Activated CD4-positive, alpha-beta T cell treated with anti-CD3 and anti-CD28 coated beads for 36 hours (primary cell): ENCODE data around the gene DVL1. TPM values are rescaled to one million over a fixed set of nuclear protein-coding genes. Genes with fewer than 3 reads are reported as not detected.

Experiments used
- ATAC-seq: fragments of 200-7000 bp; cut with Tn5 transposase; one replicate; pipeline ENCODE4 v1.10.0; 2021; ENCODE audit warnings: mild to moderate bottlenecking, moderate library complexity
- CTCF ChIA-PET: fragments of 350-600 bp; sonication (Branson Sonifier 250); formaldehyde crosslinking; loops from one replicate; lab custom pipeline; 2021; ENCODE audit warnings: antibody characterized with exemption; lab: Charles Lee
- POLR2A ChIA-PET: fragments of 350-600 bp; sonication (Branson Sonifier 250); formaldehyde crosslinking; loops from one replicate; lab custom pipeline; 2021; ENCODE audit warnings: antibody characterized with exemption, inconsistent platforms; lab: Charles Lee
- DNase-seq: peaks from one replicate; pipeline ENCODE4 v3.0.0-alpha.2; 2020
- H3K27ac Mint-ChIP-seq: one replicate; pipeline ENCODE4 v1.8.0; 2021; ENCODE audit warnings: mixed read lengths
- H3K27me3 Mint-ChIP-seq: one replicate; pipeline ENCODE4 v1.8.0; 2021; ENCODE audit warnings: mixed read lengths
- H3K36me3 Mint-ChIP-seq: one replicate; pipeline ENCODE4 v1.8.0; 2021; ENCODE audit warnings: low read depth, mixed read lengths
- H3K4me1 Mint-ChIP-seq: one replicate; pipeline ENCODE4 v1.8.0; 2021; ENCODE audit warnings: mixed read lengths
- H3K4me3 Mint-ChIP-seq: one replicate; pipeline ENCODE4 v1.8.0; 2021; ENCODE audit warnings: mild to moderate bottlenecking, moderate library complexity, mixed read lengths
- H3K9me3 Mint-ChIP-seq: one replicate; pipeline ENCODE4 v1.8.0; 2021; ENCODE audit warnings: low read depth, mixed read lengths
- intact Hi-C, 2 experiments: fragments of 100-400 bp; cut with DNase I in 1 of 2; cut with micrococcal nuclease in 1 of 2; formaldehyde crosslinking; loops; one replicate each; pipeline versions ENCODE4 v1.14.2 to v1.15.1; 2022 to 2024; cut with DNase I, micrococcal nuclease
- total RNA-seq, 2 experiments: library from RNA; stranded (reverse); gene quantifications; one replicate each; pipeline ENCODE4 v1.2.3, GENCODE V29; 2021

Gene DVL1
- total RNA-seq, 2 experiments from 2014 or later, result 35.3 to 35.5 TPM

GRCh38 chr1:1306661-1307260 lies 42.5 kb downstream of the DVL1 start:
- no peaks in the 10 kb centered on the region for H3K36me3 Mint-ChIP-seq
- no peak for ATAC-seq
- CTCF ChIA-PET, result interaction anchor here (0.5 kb wide), 1 partner anchor 244 kb away, joined by 4 read pairs; no protein-coding TSS in a partner anchor
- DNase-seq, result no peak
- H3K27ac Mint-ChIP-seq, result peak overlapping the region; percentile 63
- peaks cover 23% of the 10 kb centered on the region for H3K4me1 Mint-ChIP-seq
- intact Hi-C loops, result loop anchor here (5.0 to 10.0 kb wide), 3 partner anchors 34 to 1271 kb away; partner anchors contain the start of gene UBE2J2 (in 1 of the 2)
- POLR2A ChIA-PET, result no interaction called here
- peak overlapping the region; percentile 80 for H3K4me3 Mint-ChIP-seq
- H3K9me3 Mint-ChIP-seq, result no peaks in the 10 kb centered on the region
- no peaks in the 10 kb centered on the region for H3K27me3 Mint-ChIP-seq

GRCh38 chr1:1306070-1306660 lies 43.1 kb downstream of the DVL1 start:
- Mint-ChIP-seq H3K4me1 (peaks cover 23% of the 10 kb centered on the region), H3K27me3 (no peaks in the 10 kb centered on the region), H3K4me3 (peak overlapping the region; percentile 80), H3K36me3 (no peaks in the 10 kb centered on the region), H3K9me3 (no peaks in the 10 kb centered on the region), H3K27ac (peak overlapping the region; percentile 65)
- ChIA-PET POLR2A (no interaction called here), CTCF (interaction anchor here (1.1 kb wide), 1 partner anchor 304 kb away, joined by 3 read pairs; no protein-coding TSS in a partner anchor)
- DNase-seq (peak; percentile 48), ATAC-seq (no peak)
- intact Hi-C loops, result loop anchor here (5.0 to 10.0 kb wide), 3 partner anchors 34 to 1271 kb away; partner anchors contain the start of gene UBE2J2 (in 1 of the 2)

DNA sequence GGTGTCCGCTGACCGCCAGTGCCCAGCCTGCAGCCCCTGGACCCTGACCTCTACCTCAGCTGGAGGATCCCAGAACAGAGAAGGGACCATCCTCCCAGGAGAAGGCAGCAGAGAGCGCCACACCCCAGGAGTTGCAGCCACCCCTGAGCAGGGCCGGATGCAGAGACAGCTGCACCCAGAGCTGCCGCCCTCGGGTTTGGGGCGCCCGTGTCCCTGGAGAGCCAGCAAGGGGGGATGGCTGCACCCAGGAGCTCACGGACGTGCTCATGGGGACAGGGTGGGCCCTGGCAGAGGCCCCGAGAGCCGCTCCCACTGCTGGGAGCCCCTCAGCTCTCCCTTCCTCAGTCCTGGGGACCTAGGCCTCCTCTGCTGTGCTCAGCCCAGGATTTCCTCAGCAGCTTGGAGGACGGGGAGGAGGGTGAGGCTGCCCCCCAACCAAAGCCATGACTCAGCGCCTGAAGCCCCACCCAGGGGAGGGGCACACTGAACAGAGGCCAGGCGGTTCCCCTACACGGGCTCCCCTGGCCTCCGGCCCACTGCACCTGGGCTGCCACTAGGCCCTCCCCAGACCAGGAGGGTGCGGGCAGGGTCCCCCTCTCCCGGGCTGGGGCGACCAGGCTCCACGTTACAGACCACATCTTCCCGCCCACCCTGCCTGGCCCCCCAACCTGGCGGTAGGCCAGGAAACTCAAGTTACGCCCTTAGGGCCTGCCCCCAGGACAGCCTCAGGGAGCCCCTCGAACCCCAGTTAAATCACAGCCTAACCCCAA lies 43.7 kb downstream of the DVL1 start:
- H3K4me1 Mint-ChIP-seq, result peaks cover 23% of the 10 kb centered on the region
- CTCF ChIA-PET, result interaction anchor here (0.7 to 1.1 kb wide), 3 partner anchors 29 to 304 kb away, joined by 3 to 4 read pairs (median 3); no protein-coding TSS in a partner anchor
- peak overlapping the region; percentile 80 for H3K4me3 Mint-ChIP-seq
- peak; percentile 78 for DNase-seq
- H3K9me3 Mint-ChIP-seq, result no peaks in the 10 kb centered on the region
- POLR2A ChIA-PET, result interaction anchor here (1.0 kb wide), 1 partner anchor 70 kb away, joined by 4 read pairs; the partner anchor contains the start of gene AURKAIP1
- no peaks in the 10 kb centered on the region for H3K27me3 Mint-ChIP-seq
- ATAC-seq, result peak; percentile 40
- intact Hi-C loops, result loop anchor here (5.0 to 10.0 kb wide), 3 partner anchors 33 to 1272 kb away; partner anchors contain the start of gene UBE2J2 (in 1 of the 2)
- peak overlapping the region; percentile 65 for H3K27ac Mint-ChIP-seq
- H3K36me3 Mint-ChIP-seq, result no peaks in the 10 kb centered on the region

GRCh38 chr1:1304331-1305299 lies 44.6 kb downstream of the DVL1 start:
- Mint-ChIP-seq H3K27ac (no peak overlapping the region), H3K27me3 (no peaks in the 10 kb centered on the region), H3K9me3 (no peaks in the 10 kb centered on the region), H3K4me1 (peaks cover 21% of the 10 kb centered on the region), H3K4me3 (no peak overlapping the region), H3K36me3 (no peaks in the 10 kb centered on the region)
- no peak for DNase-seq
- ATAC-seq, result no peak
- POLR2A ChIA-PET, result interaction anchor here (1.0 kb wide), 1 partner anchor 70 kb away, joined by 4 read pairs; the partner anchor contains the start of gene AURKAIP1
- intact Hi-C loops, result loop anchor here (5.0 to 10.0 kb wide), 3 partner anchors 32 to 1273 kb away; partner anchors contain the start of gene UBE2J2 (in 1 of the 2)
- CTCF ChIA-PET, result interaction anchor here (0.7 to 1.1 kb wide), 3 partner anchors 28 to 303 kb away, joined by 3 to 4 read pairs (median 3); no protein-coding TSS in a partner anchor

DNA sequence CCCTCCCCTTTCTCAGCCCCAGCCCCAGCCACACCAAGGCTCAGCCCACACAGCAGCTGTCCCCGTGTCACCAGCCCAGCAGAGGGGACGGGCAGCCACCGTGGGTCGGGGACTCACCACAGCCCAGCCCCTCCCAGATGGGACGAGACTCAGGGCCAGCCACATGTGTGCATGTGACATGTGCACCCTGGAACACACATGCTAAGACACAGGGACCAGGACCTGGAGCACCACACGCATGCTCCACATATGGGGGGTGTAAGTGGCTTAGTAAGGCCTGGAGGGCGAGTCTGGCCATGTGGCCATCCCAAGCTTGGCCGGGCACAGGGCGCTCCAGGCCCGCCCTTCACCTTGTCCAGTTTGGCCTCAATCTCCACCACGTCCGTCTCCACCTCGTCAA lies 45.5 kb downstream of the DVL1 start:
- Mint-ChIP-seq H3K27ac (no peak overlapping the region), H3K36me3 (no peaks in the 10 kb centered on the region), H3K9me3 (no peaks in the 10 kb centered on the region), H3K4me1 (peaks cover 21% of the 10 kb centered on the region), H3K4me3 (no peak overlapping the region), H3K27me3 (no peaks in the 10 kb centered on the region)
- ATAC-seq (no peak), DNase-seq (no peak)
- CTCF ChIA-PET, result no interaction called here
- intact Hi-C loops, result loop anchor here in 1 of 2 experiments (10.0 kb wide), 1 partner anchor 269 kb away; no protein-coding TSS in a partner anchor
- POLR2A ChIA-PET, result no interaction called here

- ChIA-PET POLR2A (no interaction called here), CTCF (no interaction called here)
- no peaks in the 10 kb centered on the region for H3K36me3 Mint-ChIP-seq
- H3K9me3 Mint-ChIP-seq, result no peaks in the 10 kb centered on the region
- no peak overlapping the region for H3K27ac Mint-ChIP-seq
- H3K4me3 Mint-ChIP-seq, result no peak overlapping the region
- intact Hi-C loops, result loop anchor here in 1 of 2 experiments (10.0 kb wide), 1 partner anchor 268 kb away; no protein-coding TSS in a partner anchor
- no peak for DNase-seq
- H3K27me3 Mint-ChIP-seq, result no peaks in the 10 kb centered on the region
- ATAC-seq, result no peak
- H3K4me1 Mint-ChIP-seq, result peaks cover 21% of the 10 kb centered on the region
These were observed 46.2 kb downstream of the DVL1 start for GRCh38 chr1:1302951-1303509.

DNA sequence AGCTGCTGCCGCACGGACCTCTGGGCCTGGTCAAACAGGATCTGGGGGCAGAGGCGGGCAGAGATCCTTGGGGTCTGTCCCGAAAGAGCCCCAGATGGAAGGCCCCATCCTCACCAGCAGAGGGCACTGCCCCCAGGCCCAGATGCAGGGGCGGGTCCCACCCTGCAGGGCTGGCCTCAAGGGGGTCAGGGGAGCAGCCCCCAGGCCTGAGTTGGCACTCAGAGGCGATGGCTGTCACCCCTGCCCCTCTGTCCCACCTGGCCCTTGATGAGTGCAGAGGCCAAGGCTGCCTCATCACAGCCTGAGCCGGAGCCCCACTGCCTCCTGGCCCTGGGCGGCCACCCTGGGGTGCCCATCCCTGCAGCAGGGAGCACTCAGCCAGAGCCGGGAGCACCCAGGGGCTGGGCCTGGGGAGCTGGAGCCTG lies 47.2 kb downstream of the DVL1 start:
- peaks cover 19% of the 10 kb centered on the region for H3K4me1 Mint-ChIP-seq
- intact Hi-C loops, result loop anchor here in 1 of 2 experiments (10.0 kb wide), 1 partner anchor 267 kb away; no protein-coding TSS in a partner anchor

DNA sequence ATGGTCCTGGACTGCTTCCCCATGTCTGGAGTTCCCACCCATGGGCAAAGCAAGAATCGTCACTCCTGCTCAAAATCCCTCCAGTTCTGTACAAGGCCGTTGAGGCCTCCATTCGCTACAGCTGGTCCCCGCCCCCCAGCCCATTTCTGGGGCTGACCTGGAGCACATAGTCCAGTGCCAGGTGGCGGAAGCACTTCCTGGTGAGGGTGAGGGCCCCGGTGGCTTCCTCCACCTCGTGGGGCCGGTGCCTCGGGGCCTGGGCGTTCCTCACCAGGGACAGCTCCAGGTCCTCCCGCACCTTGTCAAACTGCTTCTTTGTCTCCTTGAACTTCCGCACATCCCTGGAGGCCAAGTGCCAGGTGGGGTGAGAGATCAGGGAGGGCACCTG lies 48.9 kb downstream of the DVL1 start:
- ChIA-PET CTCF (interaction anchor here (0.6 to 1.0 kb wide), 4 partner anchors 16 to 278 kb away, joined by 3 read pairs; partner anchors contain the start of gene UBE2J2), POLR2A (no interaction called here)
- Mint-ChIP-seq H3K9me3 (no peaks in the 10 kb centered on the region), H3K27ac (no peak overlapping the region), H3K36me3 (no peaks in the 10 kb centered on the region), H3K4me1 (peaks cover 4% of the 10 kb centered on the region), H3K27me3 (no peaks in the 10 kb centered on the region), H3K4me3 (no peak overlapping the region)
- intact Hi-C loops, result loop anchor here in 1 of 2 experiments (10.0 kb wide), 1 partner anchor 266 kb away; no protein-coding TSS in a partner anchor
- DNase-seq, result no peak
- ATAC-seq, result no peak

More for the DNA sequence above, 47.2 kb downstream of the DVL1 start:
- Mint-ChIP-seq H3K36me3 (no peaks in the 10 kb centered on the region), H3K9me3 (no peaks in the 10 kb centered on the region), H3K27ac (no peak overlapping the region), H3K4me3 (no peak overlapping the region), H3K27me3 (no peaks in the 10 kb centered on the region)
- ATAC-seq (no peak), DNase-seq (peak; percentile 36)
- POLR2A ChIA-PET, result no interaction called here
- CTCF ChIA-PET, result no interaction called here

DNA sequence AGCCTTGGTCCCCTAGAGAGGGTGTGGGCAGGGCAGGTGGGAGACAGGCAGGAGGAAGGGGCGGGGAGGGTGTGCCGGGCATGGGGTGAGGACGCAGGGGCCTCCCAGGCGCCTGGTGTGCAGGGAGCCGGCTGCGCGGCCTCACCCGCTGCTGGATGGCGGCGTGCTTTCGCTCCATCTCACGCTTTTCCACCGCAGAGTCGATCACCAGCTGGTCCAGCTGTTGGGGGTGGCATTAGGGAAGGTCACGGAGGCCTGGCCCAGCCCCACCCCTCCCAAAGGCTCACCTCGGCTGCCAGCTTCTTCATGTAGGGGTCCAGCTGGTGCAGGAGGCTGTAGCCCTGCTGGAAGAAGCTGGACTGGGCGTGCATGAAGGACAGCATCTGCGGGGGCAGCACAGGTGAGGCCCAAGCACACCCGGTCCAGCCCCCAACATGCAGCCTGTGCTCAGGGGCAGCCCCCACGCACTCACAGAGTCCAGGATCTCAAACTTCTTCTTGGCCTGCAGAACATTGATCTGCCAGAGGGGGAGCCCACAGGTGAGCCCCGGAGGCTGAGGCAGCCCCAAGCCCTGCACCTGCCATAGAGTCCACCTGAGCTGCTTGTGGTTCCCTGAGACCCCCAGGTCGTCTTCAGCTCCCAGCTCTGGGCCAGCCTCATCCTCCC lies 49.4 kb downstream of the DVL1 start:
- Mint-ChIP-seq H3K4me1 (no peaks in the 10 kb centered on the region), H3K4me3 (no peak overlapping the region), H3K27me3 (no peaks in the 10 kb centered on the region), H3K9me3 (no peaks in the 10 kb centered on the region), H3K27ac (no peak overlapping the region), H3K36me3 (no peaks in the 10 kb centered on the region)
- ChIA-PET CTCF (interaction anchor here (0.6 to 1.0 kb wide), 4 partner anchors 15 to 277 kb away, joined by 3 read pairs; partner anchors contain the start of gene UBE2J2), POLR2A (no interaction called here)
- DNase-seq, result peak; percentile 55
- intact Hi-C loops, result loop anchor here in 1 of 2 experiments (10.0 kb wide), 1 partner anchor 265 kb away; no protein-coding TSS in a partner anchor
- peak; percentile 73 for ATAC-seq
